ENCODE results near the gene FBXW11.

The FBXW11 gene

DNA sequence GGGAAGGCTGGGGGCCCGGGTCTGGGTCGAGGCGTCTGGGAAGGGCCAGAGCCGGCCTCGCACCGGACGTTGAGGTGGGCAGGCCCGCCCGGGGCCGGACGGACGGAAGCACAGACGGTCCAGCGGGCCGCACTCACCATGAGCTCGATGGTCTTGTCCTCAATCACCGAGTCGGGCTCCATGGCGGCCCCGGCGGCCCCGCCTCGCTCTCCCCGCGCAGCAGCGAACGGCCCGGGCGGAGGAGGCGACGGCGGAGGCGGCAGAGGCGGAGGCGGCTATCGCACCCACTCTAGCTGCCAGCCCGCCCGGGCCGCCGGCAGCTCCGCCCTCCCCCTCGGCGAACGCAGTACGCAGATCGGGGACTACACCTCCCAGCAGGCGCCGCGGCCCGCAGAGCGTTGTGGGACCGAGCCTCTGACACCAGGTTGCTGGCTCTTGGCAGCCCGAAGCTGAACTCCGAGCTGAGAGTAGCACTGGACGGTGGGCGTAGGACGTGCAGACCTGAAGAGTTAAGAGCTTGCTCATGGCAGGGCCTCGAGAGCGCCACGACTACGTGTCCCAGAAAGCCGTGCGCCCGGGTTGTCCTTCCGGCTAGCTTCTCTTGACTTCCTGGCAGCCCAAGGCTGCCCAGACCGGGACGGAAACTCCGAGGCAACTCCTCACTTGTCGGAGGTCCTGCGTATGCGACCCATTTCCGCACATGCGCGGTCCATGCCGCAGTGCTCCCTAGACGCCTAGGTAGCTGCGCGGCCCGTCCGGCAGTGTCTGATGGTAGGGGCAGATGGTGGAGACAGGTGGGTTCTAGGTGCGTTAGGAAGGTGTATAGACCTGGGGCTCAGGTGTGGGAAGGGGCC lies at the start of gene FBXW11:
FBXW11 (minus strand) TSS at position 318 of the 854 bp plus-strand sequence; CDS start at position 182, 136 bp downstream.
- peak; percentile 82 to 88 for DNase-seq (ENCODE audit: low read depth in 2 of 2)

GRCh38 chr5:172055996-172056395 lies 49.6 kb upstream of the FBXW11 start:
- DNase-seq (ENCODE audit: low read depth in 2 of 2): no peak

GRCh38 chr5:172055421-172055820 lies 49.0 kb upstream of the FBXW11 start:
- no peak for DNase-seq (ENCODE audit: low read depth in 2 of 2)

DNA sequence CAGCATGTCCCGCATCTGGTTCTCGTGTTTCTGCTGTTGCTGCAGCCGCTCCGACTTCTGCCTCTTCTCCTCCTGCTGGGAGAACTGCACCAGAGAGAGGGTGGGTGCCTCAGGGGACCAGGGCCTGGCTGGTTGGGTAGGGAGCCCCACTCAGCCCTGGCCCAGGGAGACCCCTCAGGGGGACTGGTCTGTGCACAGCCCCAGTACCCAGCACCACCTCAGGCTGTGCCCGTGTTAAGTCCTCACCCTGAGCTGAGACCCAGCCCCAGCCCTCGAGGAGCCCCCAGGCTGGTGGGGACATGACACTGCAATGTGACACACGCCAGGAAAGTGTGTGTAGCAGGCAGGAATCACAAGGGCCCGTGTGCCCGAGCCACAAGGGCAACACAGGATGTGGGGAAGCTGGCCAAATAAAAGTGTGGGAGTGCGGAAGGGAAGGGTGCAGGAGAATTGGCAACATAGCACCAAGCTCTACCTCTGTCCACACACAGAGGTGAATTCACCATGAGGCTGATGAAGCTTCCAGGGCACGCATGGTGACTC lies 48.2 kb upstream of the FBXW11 start:
- no peak for DNase-seq (ENCODE audit: low read depth in 2 of 2)

DNA sequence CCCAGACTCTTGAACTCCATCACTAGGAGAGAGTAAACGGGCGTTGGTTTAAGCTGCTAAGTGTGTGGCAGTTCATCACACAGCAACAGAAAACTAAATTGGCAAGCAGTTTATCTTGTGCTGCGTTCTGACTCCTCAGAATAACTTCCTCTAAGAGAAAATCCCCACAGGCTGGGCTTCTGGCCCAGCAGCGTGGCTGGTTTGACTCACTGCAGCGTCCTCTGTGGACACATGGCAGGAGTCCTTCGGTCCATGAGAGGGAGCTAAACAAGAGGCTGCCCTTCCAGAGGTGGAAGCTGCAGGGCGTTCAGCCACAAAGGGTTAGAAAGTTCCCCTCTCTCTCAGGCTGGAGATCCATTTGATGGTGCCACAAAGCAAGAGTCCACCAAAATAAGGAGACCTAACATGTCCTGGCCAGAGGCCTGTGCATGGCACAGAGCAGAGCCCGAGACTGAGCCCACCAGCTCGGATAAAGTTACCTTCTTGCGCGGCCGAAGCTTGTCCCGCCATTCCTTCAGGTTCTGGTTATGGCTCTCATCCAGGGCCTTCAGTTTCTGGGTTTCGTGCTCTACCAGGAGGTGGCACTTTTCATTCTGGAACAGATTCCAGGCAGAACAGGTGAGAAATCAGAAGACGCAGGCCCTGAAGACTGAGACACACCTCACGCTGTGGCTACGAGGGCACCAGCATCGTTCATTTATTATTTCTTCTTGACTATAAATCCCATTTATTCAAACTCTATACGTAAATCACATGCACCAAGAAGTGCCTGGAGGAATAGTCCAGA lies 46.2 kb upstream of the FBXW11 start:
- DNase-seq (ENCODE audit: low read depth in 2 of 2): no peak

DNA sequence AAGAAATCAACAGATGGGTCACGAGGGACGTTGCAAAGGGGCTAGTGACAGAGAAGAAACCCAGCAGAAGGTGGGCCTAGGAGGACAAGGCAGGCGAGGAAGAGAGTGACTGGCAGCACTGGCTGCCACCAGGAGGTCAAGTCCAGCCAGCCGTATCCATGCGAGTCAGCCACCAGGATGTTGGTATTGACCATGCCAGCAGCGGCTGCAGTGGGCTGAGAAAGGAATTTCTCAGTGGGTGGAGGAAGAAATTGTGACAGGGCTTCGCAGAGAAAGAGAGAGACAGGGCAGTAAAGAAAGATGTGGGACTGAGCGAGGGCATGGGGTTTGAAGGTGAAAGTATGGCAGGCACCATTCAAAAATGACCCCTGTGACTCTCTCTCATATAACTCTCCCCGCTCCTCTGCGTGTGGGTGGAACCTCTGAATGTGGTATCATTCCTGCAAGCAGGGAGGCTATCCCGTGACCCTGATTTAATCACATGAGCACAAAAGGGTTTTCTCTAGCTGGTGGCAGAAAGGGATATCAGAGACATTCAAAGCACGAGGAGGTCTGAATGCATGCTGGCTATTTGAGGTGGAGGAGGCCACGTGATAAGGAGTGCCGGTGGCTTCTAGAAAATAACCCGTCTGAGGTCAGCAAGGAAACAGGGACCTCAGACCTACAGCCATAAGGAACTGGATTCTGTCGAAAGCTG lies 45.4 kb upstream of the FBXW11 start:
- no peak for DNase-seq (ENCODE audit: low read depth in 2 of 2)

GRCh38 chr5:172050080-172050479 lies 43.6 kb upstream of the FBXW11 start:
- DNase-seq (ENCODE audit: low read depth in 2 of 2): no peak

DNA sequence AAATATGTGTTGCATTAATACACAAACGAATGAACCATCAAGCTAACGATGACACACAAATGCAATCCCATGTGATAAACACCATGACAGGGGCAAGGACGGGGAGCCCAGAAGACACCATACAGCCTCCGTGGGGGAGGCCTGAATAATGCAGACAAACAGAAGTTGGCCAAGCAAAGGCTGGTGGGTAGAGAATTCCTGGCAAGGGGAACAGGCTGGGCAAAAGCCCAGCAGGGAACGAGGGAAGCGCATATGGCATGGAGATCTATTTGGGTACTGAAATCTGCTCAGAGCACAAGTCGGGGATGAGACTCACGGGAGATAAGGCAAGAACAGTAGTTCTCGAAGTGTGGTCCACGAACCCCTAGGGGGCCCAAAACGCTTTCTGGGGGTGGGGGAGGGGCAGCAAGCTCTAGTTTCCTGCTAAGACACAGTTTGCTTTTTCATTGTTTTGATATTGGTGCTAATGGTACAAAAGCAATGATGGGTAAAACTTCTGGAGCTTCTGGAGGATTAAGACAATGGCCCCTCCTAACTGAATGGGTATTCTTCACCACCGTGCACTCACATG lies 42.9 kb upstream of the FBXW11 start:
- DNase-seq (ENCODE audit: low read depth in 2 of 2): no peak

DNA sequence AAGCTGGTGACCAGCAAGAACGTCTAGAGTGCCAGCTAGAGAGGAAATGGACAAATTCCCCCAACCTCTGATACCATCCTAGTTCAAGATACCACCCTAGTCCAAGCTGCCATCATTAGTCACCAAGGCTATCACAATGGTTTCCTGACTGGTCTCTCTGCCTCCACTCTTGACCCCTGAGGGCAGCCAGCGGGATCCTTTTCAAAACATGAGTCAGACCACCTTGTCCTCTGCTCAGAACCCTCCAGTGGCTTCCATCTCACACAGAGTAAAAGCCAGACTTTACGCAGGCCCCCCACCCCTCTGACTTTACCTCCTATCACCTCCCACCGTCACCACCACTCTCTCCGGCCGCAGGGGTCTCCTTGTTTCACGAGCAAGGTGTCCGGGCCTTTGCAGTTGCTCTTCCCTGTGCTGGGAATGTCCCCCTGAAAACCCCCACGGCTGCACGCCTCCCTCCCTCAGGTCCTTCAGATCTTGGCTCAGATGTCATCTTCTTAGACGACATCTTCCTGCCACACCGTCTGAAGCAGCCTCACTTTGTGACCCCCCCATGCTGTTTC lies 42.2 kb upstream of the FBXW11 start:
- DNase-seq (ENCODE audit: low read depth in 2 of 2): no peak

- no peak for DNase-seq (ENCODE audit: low read depth in 2 of 2)
Observed at GRCh38 chr5:172048170-172048422, 41.7 kb upstream of the FBXW11 start.

DNA sequence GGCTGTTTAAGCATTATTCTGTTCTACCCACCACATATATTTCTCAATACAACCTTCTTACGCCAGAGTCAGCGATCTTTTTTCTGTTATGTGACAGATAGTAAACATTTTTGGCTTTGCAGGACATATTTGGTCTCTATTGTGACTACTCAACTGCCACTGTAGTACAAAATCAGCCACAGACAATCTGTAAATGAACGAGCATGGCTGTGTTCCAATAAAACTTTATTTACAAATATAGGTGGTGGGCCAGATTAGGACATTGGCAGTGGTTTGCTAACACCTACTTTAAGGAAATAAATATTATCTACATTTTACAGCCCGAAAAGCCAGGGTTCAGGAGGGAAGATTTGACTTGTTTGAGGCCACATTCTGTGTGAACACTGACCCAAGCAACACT lies 40.2 kb upstream of the FBXW11 start:
- DNase-seq (ENCODE audit: low read depth in 2 of 2): no peak

GRCh38 chr5:172045315-172045632 lies 38.8 kb upstream of the FBXW11 start:
- no peak for DNase-seq (ENCODE audit: low read depth in 2 of 2)

DNA sequence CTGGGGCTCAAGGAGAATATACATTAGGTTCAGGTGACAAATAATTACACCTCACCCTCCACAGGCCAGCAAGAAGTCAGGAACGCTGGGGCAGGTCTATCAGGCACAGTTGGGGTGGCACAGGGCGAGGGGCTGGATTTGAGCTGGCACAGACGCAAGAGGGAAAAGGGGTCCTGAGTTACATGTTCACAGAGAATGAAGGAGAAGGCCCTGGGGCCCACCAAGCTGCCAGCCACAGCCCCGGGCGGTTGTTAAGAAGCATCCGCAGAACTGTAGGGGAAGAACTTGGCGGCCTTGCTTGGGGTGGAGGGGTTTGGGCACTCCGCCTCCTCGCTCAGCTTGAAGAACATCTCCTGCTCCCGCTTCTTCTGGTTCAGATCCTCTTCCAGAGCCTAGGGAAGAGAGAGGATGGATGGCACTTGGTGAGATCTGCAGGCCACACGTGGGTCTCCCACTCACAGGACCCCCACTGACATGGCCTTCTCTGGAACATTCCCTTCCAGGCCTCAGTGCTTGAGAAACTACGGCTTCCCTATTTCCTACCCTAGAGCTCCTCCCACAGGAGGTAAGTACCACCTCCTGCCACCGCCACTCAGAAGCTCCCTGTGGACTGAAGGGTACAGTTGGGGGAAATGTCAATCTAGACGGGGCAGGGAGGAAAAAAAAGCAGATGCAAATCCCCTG lies 38.3 kb upstream of the FBXW11 start:
- no peak for DNase-seq (ENCODE audit: low read depth in 2 of 2)

DNA sequence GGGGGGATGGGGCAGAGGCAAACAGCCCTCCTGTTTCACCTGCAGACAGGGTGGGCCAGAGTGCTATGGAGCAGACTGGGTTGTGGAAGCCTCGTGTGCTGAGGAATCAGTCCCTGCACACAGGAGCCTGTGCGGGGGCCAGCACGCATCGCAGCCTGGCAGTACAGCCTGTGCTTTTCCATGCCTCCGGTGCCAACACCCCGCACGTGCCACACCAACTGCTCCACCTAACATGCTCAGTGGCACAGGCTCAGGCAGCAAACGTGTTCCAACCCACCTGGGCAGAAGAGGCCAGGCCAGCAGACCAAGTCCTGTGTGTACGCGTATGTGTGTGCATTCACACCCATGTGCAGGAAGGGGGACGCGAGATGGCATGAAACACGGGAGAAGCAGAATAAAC lies 37.4 kb upstream of the FBXW11 start:
- no peak for DNase-seq (ENCODE audit: low read depth in 2 of 2)

DNA sequence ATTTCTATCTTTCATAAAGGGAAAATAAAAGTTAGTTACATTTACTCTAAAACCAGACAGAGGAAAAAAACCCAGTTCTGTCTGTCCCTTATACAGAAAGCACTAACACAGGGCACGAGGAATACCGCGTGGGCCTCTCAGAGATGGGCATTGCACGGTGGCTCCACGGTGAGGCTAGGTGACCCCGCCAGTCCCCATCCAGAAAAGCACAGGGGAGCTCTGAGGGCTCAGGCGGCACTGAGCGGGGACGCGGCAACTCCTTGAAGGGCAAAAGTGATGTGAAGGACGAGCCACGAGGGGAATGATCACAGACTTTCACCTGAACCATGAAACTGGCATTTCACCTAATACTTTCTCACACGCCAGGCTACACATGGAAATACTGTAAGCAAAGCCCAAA lies 35.7 kb upstream of the FBXW11 start:
- no peak for DNase-seq (ENCODE audit: low read depth in 2 of 2)

DNA sequence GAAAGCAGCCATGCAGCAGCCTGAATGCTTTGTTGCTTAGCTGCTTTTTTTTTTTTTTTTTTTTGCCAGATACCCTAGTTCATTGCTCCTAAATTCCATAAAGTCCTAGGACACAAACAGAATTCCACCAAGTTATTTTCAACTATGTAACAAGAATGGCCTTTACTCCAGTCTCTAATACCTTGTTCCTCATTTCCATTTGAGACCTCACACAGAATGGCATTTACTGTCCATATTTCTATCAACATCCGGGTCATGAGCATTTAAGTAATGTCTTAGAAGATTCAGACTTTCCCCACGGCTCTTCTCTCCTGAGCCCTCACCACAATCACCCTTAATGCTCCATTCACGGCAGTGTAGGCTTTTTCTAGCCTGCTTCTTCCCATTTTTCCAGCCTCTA lies 31.7 kb upstream of the FBXW11 start:
- DNase-seq (ENCODE audit: low read depth in 2 of 2): no peak

DNA sequence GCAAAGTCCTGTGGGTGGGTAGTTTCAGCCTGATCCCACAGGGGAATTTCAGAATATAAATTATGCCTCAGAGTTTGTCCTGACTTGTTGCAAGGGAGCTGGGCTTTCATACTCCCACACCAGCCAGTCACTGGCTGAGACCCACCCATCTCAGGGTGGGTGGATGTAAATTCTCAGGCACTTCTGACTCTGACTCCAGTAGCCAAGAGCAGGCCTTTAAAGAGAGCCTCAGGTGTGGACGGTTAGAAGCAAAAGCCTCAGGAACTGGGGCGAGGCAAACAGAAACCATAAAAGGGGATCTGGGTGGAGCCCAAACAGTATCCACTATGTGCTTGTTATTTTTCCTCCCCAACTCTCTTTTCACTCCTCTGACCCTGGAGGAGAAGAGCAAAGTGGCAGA lies 28.6 kb upstream of the FBXW11 start:
- no peak for DNase-seq (ENCODE audit: low read depth in 2 of 2)

DNA sequence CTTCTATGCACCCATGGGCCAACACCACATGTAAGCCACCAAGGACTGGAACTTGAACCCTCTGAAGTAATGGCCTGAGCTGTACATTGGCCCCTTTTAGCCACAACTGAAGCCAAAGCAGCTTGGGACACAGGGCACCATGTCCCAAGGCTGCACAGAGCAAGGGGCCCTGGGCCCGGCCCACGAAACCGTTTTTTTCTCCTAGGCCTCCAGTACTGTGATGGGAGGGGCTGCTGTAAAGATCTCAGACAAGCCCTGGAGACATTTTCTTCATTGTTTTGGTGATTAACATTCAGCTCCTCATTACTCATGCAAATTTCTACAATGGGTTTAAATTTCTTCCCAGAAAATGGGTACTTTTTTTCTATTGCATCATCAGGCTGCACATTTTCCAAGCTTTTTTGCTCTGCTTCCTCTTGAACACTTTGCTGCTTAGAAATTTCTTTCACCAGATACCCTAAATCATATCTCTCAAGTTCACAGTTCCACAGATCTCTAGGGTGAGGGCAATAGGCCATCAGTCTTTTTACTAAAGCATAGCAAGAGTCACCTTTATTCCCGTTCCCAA lies 25.5 kb upstream of the FBXW11 start:
- no peak for DNase-seq (ENCODE audit: low read depth in 2 of 2)

DNA sequence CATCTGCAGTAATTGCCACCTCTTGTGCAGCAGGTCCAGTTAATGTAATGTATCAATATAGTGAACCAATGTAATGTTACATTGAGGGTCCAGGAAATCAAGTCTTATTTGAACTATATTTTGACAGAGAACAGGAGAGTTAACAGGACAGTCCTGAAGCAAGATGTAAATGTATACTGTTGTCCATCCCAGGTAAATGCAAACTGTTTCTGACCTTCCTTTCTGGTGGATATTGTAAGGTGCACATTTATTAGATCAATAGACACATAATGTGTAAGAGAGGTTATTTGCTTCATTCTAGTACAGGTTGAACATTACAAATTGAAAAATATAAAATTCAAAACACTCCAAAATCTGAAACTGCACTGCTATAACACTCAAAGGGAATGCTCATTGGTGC lies 23.4 kb upstream of the FBXW11 start:
- DNase-seq (ENCODE audit: low read depth in 2 of 2): no peak

- DNase-seq (ENCODE audit: low read depth in 2 of 2): no peak
Observed at GRCh38 chr5:172028167-172028566, 21.7 kb upstream of the FBXW11 start.

Data from stimulated activated CD4-positive, alpha-beta T cell treated with anti-CD3 and anti-CD28 coated beads, Interleukin-1b, Interleukin-23, amount 100 ng/mL, for 1 hour (primary cell).